DOHH2 (cell line): ENCODE data around the gene AFDN.

Experiments used
- H3F3A ChIP-seq: fragments of 200-600 bp; sonication (generic), shearing (Covaris generic); 2 replicates; pipeline ENCODE4 v1.6.0; 2016; ENCODE audit warnings: antibody characterized with exemption, mild to moderate bottlenecking; ENCODE audit not compliant: control insufficient read depth, insufficient read depth
- H3K27ac ChIP-seq: fragments of 200-600 bp; sonication (generic); 2 replicates; pipeline ENCODE4 v1.5.1; 2014; ENCODE audit warnings: low read depth, mild to moderate bottlenecking, low read length, moderate library complexity
- H3K27me3 ChIP-seq: fragments of 200-600 bp; sonication (generic); 2 replicates; pipeline ENCODE4 v1.6.1; 2014; ENCODE audit warnings: mild to moderate bottlenecking, low read length, mixed read lengths; ENCODE audit not compliant: control insufficient read depth
- H3K36me3 ChIP-seq: fragments of 200-600 bp; sonication (generic); 2 replicates; pipeline ENCODE4 v1.6.1; 2014; ENCODE audit warnings: mild to moderate bottlenecking, low read length, moderate library complexity, mixed read lengths; ENCODE audit not compliant: control insufficient read depth
- H3K4me1 ChIP-seq: fragments of 200-600 bp; sonication (generic); 2 replicates; pipeline ENCODE4 v1.6.1; 2014; ENCODE audit warnings: mild to moderate bottlenecking, low read length, mixed read lengths; ENCODE audit not compliant: control insufficient read depth
- H3K4me2 ChIP-seq: fragments of 200-600 bp; sonication (generic); 2 replicates; pipeline ENCODE4 v1.6.0; 2014; ENCODE audit warnings: mild to moderate bottlenecking, low read length, moderate library complexity
- H3K4me3 ChIP-seq: fragments of 200-600 bp; sonication (generic); 2 replicates; pipeline ENCODE4 v1.5.1; 2014; ENCODE audit warnings: mild to moderate bottlenecking, low read length, mixed read lengths
- H3K79me2 ChIP-seq: fragments of 200-600 bp; sonication (generic); 2 replicates; pipeline ENCODE4 v1.6.1; 2014; ENCODE audit warnings: mild to moderate bottlenecking, low read length, mixed read lengths; ENCODE audit not compliant: control insufficient read depth
- H3K9me2 ChIP-seq: fragments of 200-600 bp; sonication (generic); replicated peaks from 2 replicates; pipeline ENCODE4 v1.6.1; 2014; ENCODE audit warnings: mild to moderate bottlenecking, low read length, mixed read lengths; ENCODE audit not compliant: control insufficient read depth
- H3K9me3 ChIP-seq: fragments of 200-600 bp; sonication (generic); 2 replicates; pipeline ENCODE4 v1.6.1; 2014; ENCODE audit warnings: antibody characterized with exemption, low read length, mixed read lengths; ENCODE audit not compliant: control insufficient read depth, insufficient read depth
- H4K20me1 ChIP-seq: fragments of 200-600 bp; sonication (generic); 2 replicates; pipeline ENCODE4 v1.6.0; 2014; ENCODE audit warnings: low read depth, mild to moderate bottlenecking, antibody characterized with exemption, low read length, moderate library complexity; ENCODE audit not compliant: control insufficient read depth, insufficient read depth
- CTCF ChIP-seq: fragments of 200-600 bp; sonication (generic); IDR thresholded peaks from one replicate; pipeline ENCODE4 v1.5.1; 2014; ENCODE audit warnings: antibody characterized with exemption, mild to moderate bottlenecking, low read depth, low read length; ENCODE audit not compliant: poor library complexity, severe bottlenecking
- EZH2phosphoT487 ChIP-seq: fragments of 200-600 bp; sonication (generic); IDR thresholded peaks from 2 replicates; pipeline ENCODE4 v1.6.1; 2017; ENCODE audit warnings: borderline replicate concordance, mild to moderate bottlenecking, antibody characterized with exemption, low read length, moderate library complexity, mixed read lengths

The AFDN gene

GRCh38 chr6:168017629-168018028, 190.9 kb downstream of the AFDN start:
- Histone ChIP-seq H3K4me1 (no peaks in the 10 kb centered on the region), H3K4me3 (no peak overlapping the region), H4K20me1 (no peaks in the 10 kb centered on the region), H3K4me2 (no peak overlapping the region), H3K27ac (no peak overlapping the region), H3K79me2 (no peaks in the 10 kb centered on the region), H3K27me3 (no peaks in the 10 kb centered on the region), H3F3A (no peaks in the 10 kb centered on the region), H3K36me3 (no peaks in the 10 kb centered on the region), H3K9me2 (no peaks in the 10 kb centered on the region), H3K9me3 (peaks cover 5% of the 10 kb centered on the region; the same call in 1 of the 2 replicates)
- TF ChIP-seq CTCF (no peak), EZH2phosphoT487 (no peak)

GRCh38 chr6:168018664-168019063, 192.0 kb downstream of the AFDN start:
- H3K79me2 ChIP-seq, result no peaks in the 10 kb centered on the region
- no peaks in the 10 kb centered on the region for H3K36me3 ChIP-seq
- H3K4me2 ChIP-seq, result no peak overlapping the region
- H3K9me3 ChIP-seq, result no peaks in the 10 kb centered on the region
- H3K4me3 ChIP-seq, result no peak overlapping the region
- no peaks in the 10 kb centered on the region for H3K4me1 ChIP-seq
- TF ChIP-seq EZH2phosphoT487 (no peak), CTCF (no peak)
- H3F3A ChIP-seq, result no peaks in the 10 kb centered on the region
- no peaks in the 10 kb centered on the region for H4K20me1 ChIP-seq
- no peaks in the 10 kb centered on the region for H3K27me3 ChIP-seq
- no peaks in the 10 kb centered on the region for H3K9me2 ChIP-seq
- no peak overlapping the region for H3K27ac ChIP-seq

GRCh38 chr6:168020242-168020641, 193.5 kb downstream of the AFDN start:
- no peaks in the 10 kb centered on the region for H3K9me3 ChIP-seq
- no peaks in the 10 kb centered on the region for H3K79me2 ChIP-seq
- H3K27ac ChIP-seq, result no peak overlapping the region
- no peaks in the 10 kb centered on the region for H3K4me1 ChIP-seq
- no peaks in the 10 kb centered on the region for H3F3A ChIP-seq
- H4K20me1 ChIP-seq, result no peaks in the 10 kb centered on the region
- H3K9me2 ChIP-seq, result no peaks in the 10 kb centered on the region
- H3K4me3 ChIP-seq, result no peak overlapping the region
- H3K27me3 ChIP-seq, result no peaks in the 10 kb centered on the region
- no peaks in the 10 kb centered on the region for H3K36me3 ChIP-seq
- no peak for TF ChIP-seq EZH2phosphoT487
- no peak for TF ChIP-seq CTCF
- H3K4me2 ChIP-seq, result no peak overlapping the region

GRCh38 chr6:168021581-168021980, 194.9 kb downstream of the AFDN start:
- Histone ChIP-seq H4K20me1 (no peaks in the 10 kb centered on the region), H3K9me3 (no peaks in the 10 kb centered on the region), H3K79me2 (no peaks in the 10 kb centered on the region), H3F3A (no peaks in the 10 kb centered on the region), H3K4me3 (no peak overlapping the region), H3K4me2 (no peak overlapping the region), H3K9me2 (no peaks in the 10 kb centered on the region), H3K27ac (no peak overlapping the region), H3K27me3 (no peaks in the 10 kb centered on the region), H3K4me1 (no peaks in the 10 kb centered on the region), H3K36me3 (no peaks in the 10 kb centered on the region)
- TF ChIP-seq CTCF, result no peak
- no peak for TF ChIP-seq EZH2phosphoT487
